Right lobe of liver (tissue), 4 donors: Measurements from ENCODE around the gene PRDM7.

Experiments
- POLR2A ChIP-seq: fragments of 450-650 bp; IDR thresholded peaks from one replicate; pipeline ENCODE4 v1.6.1; 2017; ENCODE audit warnings: antibody characterized with exemption, mild to moderate bottlenecking
- TF ChIP-seq, protein P1 (sequence below), 4 donors: fragments of 200-600 bp in 3 of 4; fragments of 450-650 bp in 1 of 4; IDR thresholded peaks; one replicate each; pipeline versions ENCODE4 v1.5.1 to v1.8.0; 2016 to 2022; ENCODE audit warnings: antibody characterized with exemption in 4 of 4, mild to moderate bottlenecking in 2 of 4
- donor health status: DM: no; HTN: no; CAD: no.
- donor health status: DM: no; HTN: no; CAD: no.
- donor health status: DM: no; HTN: yes; CAD: no.

DNA sequence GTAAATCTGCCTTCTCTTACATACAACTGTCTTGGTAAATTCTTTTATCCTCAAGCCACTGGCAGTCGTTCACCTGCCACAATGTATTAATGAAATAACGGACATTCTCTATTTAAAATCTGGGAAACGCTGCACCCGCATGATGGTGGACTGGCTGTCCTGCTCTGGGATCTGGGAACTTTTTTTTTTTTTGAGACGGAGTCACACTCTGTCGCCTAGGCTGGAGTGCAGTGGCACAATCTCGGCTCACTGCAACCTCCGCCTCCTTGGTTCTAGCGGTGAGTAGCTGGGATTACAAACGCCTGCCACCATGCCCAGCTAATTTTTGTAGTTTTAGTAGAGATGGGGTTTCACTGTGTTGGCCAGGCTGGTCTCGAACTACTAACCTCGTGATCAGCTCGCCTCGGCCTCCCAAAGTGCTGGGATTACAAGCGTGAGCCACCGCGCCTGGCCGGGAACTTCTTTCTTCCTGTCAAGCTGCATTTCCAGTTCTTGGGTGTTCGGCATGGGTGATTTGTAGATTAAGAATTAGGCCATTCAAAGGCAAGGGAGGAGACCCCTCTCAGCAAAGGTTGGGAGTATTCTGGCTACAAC is 28.3 kb downstream of the PRDM7 start:
- TF ChIP-seq, protein P1, sequence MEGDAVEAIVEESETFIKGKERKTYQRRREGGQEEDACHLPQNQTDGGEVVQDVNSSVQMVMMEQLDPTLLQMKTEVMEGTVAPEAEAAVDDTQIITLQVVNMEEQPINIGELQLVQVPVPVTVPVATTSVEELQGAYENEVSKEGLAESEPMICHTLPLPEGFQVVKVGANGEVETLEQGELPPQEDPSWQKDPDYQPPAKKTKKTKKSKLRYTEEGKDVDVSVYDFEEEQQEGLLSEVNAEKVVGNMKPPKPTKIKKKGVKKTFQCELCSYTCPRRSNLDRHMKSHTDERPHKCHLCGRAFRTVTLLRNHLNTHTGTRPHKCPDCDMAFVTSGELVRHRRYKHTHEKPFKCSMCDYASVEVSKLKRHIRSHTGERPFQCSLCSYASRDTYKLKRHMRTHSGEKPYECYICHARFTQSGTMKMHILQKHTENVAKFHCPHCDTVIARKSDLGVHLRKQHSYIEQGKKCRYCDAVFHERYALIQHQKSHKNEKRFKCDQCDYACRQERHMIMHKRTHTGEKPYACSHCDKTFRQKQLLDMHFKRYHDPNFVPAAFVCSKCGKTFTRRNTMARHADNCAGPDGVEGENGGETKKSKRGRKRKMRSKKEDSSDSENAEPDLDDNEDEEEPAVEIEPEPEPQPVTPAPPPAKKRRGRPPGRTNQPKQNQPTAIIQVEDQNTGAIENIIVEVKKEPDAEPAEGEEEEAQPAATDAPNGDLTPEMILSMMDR (IDR thresholded peaks at IDR 0.05) = no peak
- TF ChIP-seq POLR2A = no peak
